ENCODE data around the gene LRRC61.

Gene LRRC61

GRCh38 chr7:150333659-150334058 lies 10.5 kb downstream of the LRRC61 start:
- no peak for DNase-seq

DNA sequence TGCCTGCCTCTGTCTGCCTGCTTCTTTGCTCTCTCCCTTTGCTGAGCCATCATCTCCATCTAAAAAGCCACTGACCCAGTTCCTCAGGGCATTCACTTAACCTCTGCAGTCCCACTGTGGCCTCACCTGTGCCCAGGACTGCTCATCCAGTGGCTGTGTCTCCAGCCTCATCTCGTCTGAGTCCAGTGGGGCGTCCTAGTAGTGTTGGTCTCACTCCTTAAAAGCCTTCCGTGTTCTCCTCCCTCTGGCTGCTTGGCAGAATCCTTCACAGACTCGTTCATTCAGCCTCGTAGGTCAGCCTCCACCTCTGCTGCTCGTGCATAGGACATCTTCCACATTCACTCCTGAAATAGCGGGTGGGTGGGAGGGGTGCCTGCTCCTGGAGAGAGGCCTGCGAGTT lies 11.0 kb downstream of the LRRC61 start:
- DNase-seq: no peak

- no peak for DNase-seq
These were observed 12.1 kb downstream of the LRRC61 start for GRCh38 chr7:150335108-150335773.

DNA sequence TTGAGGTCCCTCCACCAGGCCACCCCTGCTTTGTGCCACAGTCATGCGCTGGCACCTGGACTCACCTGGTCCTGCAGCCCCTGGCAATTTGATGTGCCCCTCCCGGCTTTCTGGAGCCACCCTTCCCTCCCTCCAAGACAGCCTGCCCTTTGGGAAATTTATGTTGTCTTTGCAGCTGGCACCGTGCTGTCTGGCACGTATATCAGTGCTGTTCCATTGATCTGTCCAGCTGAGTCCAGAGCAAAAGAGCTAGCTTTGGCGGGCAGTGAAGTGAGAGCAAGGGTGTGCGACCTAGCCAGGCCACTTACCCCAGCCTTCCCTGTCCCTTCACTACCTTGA lies 12.6 kb downstream of the LRRC61 start:
- DNase-seq: no peak

GRCh38 chr7:150336746-150337145 lies 13.6 kb downstream of the LRRC61 start:
- no peak for DNase-seq

DNA sequence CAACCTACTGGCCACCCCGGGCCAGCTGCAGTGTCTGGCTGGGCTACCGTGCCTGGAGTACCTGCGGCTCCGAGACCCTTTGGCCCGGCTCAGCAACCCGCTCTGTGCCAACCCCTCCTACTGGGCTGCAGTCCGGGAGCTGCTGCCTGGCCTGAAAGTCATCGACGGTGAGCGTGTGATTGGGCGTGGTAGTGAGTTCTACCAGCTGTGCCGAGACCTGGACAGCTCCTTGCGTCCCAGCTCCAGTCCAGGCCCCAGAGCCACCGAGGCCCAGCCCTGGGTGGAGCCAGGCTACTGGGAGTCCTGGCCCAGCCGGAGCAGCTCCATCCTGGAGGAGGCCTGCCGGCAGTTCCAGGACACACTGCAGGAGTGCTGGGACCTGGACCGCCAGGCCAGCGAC lies 14.0 kb downstream of the LRRC61 start:
- DNase-seq: no peak

- DNase-seq: no peak
These were observed 14.5 kb downstream of the LRRC61 start for GRCh38 chr7:150337659-150338081.

GRCh38 chr7:150338166-150338829 lies 15.1 kb downstream of the LRRC61 start:
- DNase-seq: no peak

DNA sequence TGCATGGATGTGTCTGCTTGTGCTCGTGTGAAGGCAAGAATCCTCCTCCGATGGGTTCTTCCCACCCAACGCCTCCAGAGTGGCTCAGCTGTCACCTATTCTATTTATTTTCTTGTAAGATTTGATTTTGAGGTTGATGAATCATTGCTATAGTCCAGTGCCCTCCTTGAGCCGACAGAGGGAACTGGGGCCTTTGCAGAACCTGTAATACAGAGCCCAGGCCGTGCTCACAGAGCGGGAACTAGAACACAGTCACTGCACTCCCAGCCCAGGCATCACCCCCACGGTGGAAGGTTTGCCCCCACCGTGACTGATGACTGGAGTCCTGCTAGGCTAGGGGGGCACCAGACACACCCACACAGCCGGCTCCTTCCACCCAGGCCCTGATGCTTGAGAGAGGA lies 16.3 kb downstream of the LRRC61 start:
- DNase-seq: no peak

DNA sequence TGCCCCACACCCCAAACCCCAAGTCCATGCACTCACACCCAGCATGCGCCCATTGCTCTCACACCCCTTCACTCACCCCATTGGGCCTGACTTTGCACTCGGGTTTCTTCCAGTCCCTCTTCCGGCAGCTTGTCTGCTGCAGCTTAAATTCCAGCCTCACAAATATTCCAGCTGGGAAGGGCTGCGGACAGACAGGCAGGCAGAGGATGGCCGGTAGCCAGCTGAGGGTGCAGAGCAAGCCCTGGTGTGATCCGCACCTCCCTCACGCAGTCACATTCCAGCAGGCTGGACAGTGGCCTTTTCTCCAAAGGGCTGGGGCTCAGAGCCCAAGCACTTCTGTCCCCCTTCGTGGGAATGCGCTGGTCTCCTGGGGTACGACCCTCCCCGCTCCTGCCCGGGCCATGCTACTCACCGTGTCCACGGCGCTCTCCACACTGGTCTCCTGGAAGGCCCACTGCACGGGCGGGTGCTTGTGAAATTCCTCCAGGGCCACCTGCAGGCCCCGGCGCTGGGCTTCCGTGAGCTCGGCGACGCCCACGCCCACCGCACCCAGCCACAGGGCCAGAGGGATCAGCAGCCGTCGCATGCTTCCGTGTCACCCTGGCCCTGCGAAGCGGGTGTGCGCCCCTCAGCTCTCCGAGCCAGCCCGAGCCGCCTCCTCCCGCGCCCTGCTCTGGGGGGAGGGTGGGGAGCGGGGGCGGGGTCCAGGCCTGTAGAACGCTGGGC lies 17.0 kb downstream of the LRRC61 start:
- DNase-seq: no peak

GRCh38 chr7:150340875-150341262 lies 17.7 kb downstream of the LRRC61 start:
- DNase-seq: no peak

- DNase-seq: no peak
These were observed 18.3 kb downstream of the LRRC61 start, which contains the start of gene RARRES2 for GRCh38 chr7:150341263-150342120. Gene RARRES2 (minus strand): TSS chr7:150341629. CDS start chr7:150340609, 1,020 bp downstream.

DNA sequence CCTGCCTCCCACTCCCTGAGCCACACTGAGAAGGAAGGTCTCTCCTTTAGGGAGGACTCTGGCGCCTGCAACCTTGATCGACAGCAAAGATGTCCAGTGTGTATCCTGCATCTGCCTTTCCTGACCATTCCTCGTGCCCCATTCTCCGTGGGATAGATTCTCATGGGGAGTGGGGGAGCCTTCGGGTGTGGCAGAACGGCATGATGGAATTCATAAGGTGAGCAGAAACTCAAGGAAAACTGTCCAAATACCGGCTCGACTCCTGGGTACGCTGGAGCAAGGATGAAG lies 18.9 kb downstream of the LRRC61 start:
- DNase-seq: no peak

- no peak for DNase-seq
These were observed 20.1 kb downstream of the LRRC61 start for GRCh38 chr7:150343225-150343624.

- DNase-seq: no peak
These were observed 21.1 kb downstream of the LRRC61 start for GRCh38 chr7:150344299-150344698.

- DNase-seq: no peak
These were observed 21.9 kb downstream of the LRRC61 start for GRCh38 chr7:150345012-150345411.

DNA sequence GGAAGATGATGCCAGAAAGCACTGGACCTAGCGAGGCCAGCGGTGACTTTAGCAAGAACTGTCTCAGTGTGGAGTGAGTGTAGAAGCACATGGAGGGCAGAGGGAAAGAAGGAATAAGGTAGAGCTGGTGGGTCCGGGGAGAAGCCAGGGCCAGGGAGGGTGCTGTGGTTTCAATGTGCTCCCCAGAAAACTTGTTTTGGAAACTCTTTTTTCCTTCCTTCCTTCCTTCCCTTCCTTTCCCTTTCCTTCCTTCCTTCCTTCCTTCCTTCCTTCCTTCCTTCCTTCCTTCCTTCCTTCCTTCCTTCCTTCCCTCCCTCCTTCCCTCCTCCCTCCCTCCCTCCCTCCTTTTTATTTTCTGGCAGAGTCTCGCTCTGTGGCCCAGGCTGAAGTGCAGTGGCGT lies 23.8 kb downstream of the LRRC61 start:
- no peak for DNase-seq

DNA sequence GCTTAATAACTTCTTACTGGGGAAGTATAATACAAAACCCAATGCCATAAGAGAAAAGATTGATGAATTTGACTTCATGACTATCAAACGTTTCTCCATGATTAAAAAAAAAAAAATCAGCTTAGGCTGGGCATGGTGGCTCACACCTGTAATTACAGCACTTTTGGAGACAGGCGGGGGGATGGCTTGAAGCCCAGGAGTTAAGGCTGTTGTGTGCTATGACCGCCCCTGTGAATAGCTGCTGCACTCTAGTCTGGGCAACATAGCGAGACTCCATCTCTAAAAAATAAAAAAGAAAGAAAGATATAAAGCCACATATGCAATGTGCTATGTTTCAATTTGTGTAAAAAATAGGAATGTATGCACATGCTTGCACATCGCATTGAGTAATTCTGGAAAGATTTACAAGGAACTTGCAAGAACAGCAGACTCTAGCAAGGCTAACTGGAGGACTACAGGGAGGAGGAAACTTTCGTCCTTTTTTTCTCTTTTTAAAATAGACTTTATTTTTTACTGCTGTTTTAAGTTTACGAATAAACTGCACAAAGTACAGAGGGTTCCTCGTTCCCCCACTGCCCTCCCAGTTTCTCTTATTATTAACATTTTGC lies 28.5 kb downstream of the LRRC61 start:
- no peak for DNase-seq

GRCh38 chr7:150355666-150356059 lies 32.5 kb downstream of the LRRC61 start:
- no peak for DNase-seq

DNA sequence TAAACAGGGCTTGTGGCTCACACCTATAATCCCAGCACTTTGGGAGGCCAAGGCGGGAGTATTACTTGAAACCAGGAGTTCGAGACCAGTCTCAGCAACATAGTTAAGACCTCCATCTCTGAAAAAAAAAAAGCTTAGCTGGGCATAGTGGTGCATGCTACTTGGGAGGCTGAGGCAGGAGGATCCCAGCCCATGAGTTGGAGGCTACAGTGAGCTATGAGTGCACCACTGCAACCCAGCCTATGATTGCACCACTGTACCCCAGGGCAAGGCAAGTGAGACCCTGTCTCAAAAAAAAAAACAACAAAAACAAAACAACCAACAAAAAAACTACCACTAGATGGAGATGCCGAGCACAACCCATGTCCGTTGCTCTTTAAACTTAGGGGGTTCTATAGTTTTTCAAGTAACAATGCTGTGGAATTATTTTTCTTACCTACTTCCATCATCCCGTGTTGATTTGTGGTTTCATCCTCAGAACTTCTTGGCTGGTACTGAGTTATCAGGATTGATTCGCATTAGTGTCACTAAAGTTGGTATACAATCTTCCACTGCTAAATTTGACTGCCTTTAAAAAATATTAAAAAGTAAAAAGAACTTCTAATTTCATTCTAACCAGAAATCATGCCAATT lies 33.2 kb downstream of the LRRC61 start:
- DNase-seq: no peak

DNA sequence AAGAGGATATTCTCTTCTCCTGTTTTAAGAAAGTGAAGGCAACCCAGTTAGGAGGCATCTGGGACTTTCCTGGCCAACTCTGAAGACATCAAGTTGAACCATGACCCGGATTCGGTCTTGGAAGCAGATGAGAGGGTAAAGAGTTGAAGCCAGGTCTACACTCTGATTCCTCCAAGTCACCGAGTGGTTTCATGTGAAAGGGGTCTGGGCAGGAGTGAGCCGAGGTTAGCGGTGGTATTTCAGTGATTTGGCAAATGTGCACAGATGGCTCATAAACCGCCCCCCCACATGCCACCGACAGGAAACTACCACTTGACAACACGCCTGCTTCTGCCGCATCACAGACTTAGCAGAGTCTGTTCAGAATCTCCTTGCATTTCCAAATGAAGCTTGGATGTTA lies 34.1 kb downstream of the LRRC61 start:
- DNase-seq: no peak

DNA sequence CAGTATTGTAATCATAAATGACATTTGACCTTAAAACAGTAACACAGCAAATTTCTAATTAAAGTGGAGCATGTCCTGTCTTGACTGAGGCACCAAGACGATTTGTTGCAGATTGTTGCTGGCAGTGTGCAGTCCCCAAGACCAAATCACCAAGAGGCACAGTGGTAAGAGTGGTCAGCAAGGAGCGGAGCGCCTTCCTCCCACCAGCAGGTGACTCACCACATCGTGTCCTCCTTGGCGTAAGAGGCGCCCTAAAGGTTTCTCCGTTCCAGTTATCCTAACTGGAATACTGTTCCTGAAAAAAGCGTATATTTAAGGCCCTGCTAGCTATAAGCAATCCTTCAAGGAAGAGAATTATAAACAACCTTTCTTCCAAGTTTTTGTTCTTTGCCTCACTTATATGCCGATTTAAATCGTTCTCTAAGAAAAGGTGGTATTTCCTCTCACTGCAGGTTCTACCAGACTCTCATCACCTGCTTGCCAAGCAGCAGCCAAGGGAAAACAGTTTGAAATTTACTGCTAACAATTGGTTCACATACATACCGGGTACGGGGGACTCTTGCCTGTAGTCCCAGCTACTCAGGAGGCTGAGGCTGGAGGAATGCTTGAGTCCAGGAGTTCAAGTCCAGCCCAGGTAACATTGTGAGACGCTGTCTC lies 34.7 kb downstream of the LRRC61 start:
- DNase-seq: no peak

All from DMS79 (cell line).